Stimulated activated memory B cell treated with anti-CD40 and anti-IgM and Interleukin-4, amounts not matched to agents 10 μg/mL and 1 μg/mL and 100 μg/mL, for 72 hours (primary cell): ENCODE data around the gene SPATA20.

Source experiments
- ATAC-seq: fragments of 150-1000 bp; cut with Tn5 transposase; 2 replicates; pipeline ENCODE4 v1.10.0; 2021
- H3K27ac Mint-ChIP-seq: one replicate; pipeline ENCODE4 v1.8.0; 2022; ENCODE audit warnings: mild to moderate bottlenecking, mixed read lengths
- H3K27me3 Mint-ChIP-seq: one replicate; pipeline ENCODE4 v1.8.0; 2022; ENCODE audit warnings: mixed read lengths
- H3K36me3 Mint-ChIP-seq: one replicate; pipeline ENCODE4 v1.8.0; 2022; ENCODE audit warnings: mixed read lengths
- H3K4me1 Mint-ChIP-seq: one replicate; pipeline ENCODE4 v1.8.0; 2022; ENCODE audit warnings: mixed read lengths
- H3K4me3 Mint-ChIP-seq: one replicate; pipeline ENCODE4 v1.8.0; 2022; ENCODE audit warnings: mild to moderate bottlenecking, moderate library complexity, mixed read lengths
- H3K9me3 Mint-ChIP-seq: one replicate; pipeline ENCODE4 v1.8.0; 2022; ENCODE audit warnings: mixed read lengths

Gene SPATA20

GRCh38 chr17:50541716-50542688 is 5.0 kb upstream of the SPATA20 start:
- Mint-ChIP-seq H3K4me1 (peaks cover 36% of the 10 kb centered on the region), H3K4me3 (peak overlapping the region; percentile 81), H3K9me3 (no peaks in the 10 kb centered on the region), H3K27me3 (peaks cover 13% of the 10 kb centered on the region), H3K27ac (peak overlapping the region; percentile 81), H3K36me3 (no peaks in the 10 kb centered on the region)
- ATAC-seq = peak; percentile 90

- Mint-ChIP-seq H3K9me3 (no peaks in the 10 kb centered on the region), H3K27ac (peak overlapping the region; percentile 81), H3K4me1 (peaks cover 45% of the 10 kb centered on the region), H3K27me3 (peaks cover 13% of the 10 kb centered on the region), H3K36me3 (no peaks in the 10 kb centered on the region), H3K4me3 (peak overlapping the region; percentile 81)
- ATAC-seq = no peak
Measured at GRCh38 chr17:50542795-50543774, 3.9 kb upstream of the SPATA20 start.

GRCh38 chr17:50544516-50544915 is 2.5 kb upstream of the SPATA20 start:
- no peak overlapping the region for H3K4me3 Mint-ChIP-seq

GRCh38 chr17:50545311-50545710 is 1.7 kb upstream of the SPATA20 start:
- Mint-ChIP-seq H3K27me3 (peaks cover 13% of the 10 kb centered on the region), H3K4me1 (peaks cover 36% of the 10 kb centered on the region), H3K9me3 (no peaks in the 10 kb centered on the region), H3K27ac (no peak overlapping the region), H3K4me3 (no peak overlapping the region), H3K36me3 (peaks cover 9% of the 10 kb centered on the region)
- ATAC-seq = no peak

More at GRCh38 chr17:50544516-50544915, 2.5 kb upstream of the SPATA20 start:
- Mint-ChIP-seq H3K36me3 (peaks cover 1% of the 10 kb centered on the region), H3K27me3 (peaks cover 13% of the 10 kb centered on the region), H3K27ac (no peak overlapping the region), H3K4me1 (peaks cover 36% of the 10 kb centered on the region), H3K9me3 (no peaks in the 10 kb centered on the region)
- no peak for ATAC-seq

GRCh38 chr17:50546701-50547034 is 306 bp upstream of the SPATA20 start:
- no peak for ATAC-seq
- Mint-ChIP-seq H3K36me3 (peaks cover 13% of the 10 kb centered on the region), H3K27ac (peak overlapping the region; percentile 83), H3K4me3 (peak overlapping the region; percentile 83), H3K4me1 (peaks cover 29% of the 10 kb centered on the region), H3K9me3 (no peaks in the 10 kb centered on the region), H3K27me3 (peaks cover 13% of the 10 kb centered on the region)

- no peak for ATAC-seq
- Mint-ChIP-seq H3K4me1 (peaks cover 26% of the 10 kb centered on the region), H3K4me3 (peak overlapping the region; percentile 83), H3K27ac (peak overlapping the region; percentile 83), H3K36me3 (peaks cover 19% of the 10 kb centered on the region), H3K27me3 (peaks cover 13% of the 10 kb centered on the region), H3K9me3 (no peaks in the 10 kb centered on the region)
Measured at GRCh38 chr17:50547736-50548083, 736 bp downstream of the SPATA20 start.

GRCh38 chr17:50548831-50549230 is 1.9 kb downstream of the SPATA20 start:
- H3K9me3 Mint-ChIP-seq = no peaks in the 10 kb centered on the region
- peaks cover 25% of the 10 kb centered on the region for H3K4me1 Mint-ChIP-seq
- no peak overlapping the region for H3K4me3 Mint-ChIP-seq
- H3K27ac Mint-ChIP-seq = peak overlapping the region; percentile 83
- peaks cover 29% of the 10 kb centered on the region for H3K36me3 Mint-ChIP-seq
- ATAC-seq = no peak
- peaks cover 10% of the 10 kb centered on the region for H3K27me3 Mint-ChIP-seq

GRCh38 chr17:50549256-50549941 is 2.4 kb downstream of the SPATA20 start:
- H3K4me3 Mint-ChIP-seq = no peak overlapping the region
- no peaks in the 10 kb centered on the region for H3K9me3 Mint-ChIP-seq
- H3K36me3 Mint-ChIP-seq = peaks cover 30% of the 10 kb centered on the region
- H3K4me1 Mint-ChIP-seq = peaks cover 25% of the 10 kb centered on the region
- peaks cover 5% of the 10 kb centered on the region for H3K27me3 Mint-ChIP-seq
- H3K27ac Mint-ChIP-seq = no peak overlapping the region
- no peak for ATAC-seq

GRCh38 chr17:50549969-50550368 is 3.0 kb downstream of the SPATA20 start:
- Mint-ChIP-seq H3K27me3 (no peaks in the 10 kb centered on the region), H3K9me3 (no peaks in the 10 kb centered on the region), H3K36me3 (peaks cover 36% of the 10 kb centered on the region), H3K4me1 (peaks cover 25% of the 10 kb centered on the region), H3K27ac (no peak overlapping the region), H3K4me3 (no peak overlapping the region)
- no peak for ATAC-seq

- H3K4me1 Mint-ChIP-seq = peaks cover 25% of the 10 kb centered on the region
- H3K4me3 Mint-ChIP-seq = no peak overlapping the region
- H3K27ac Mint-ChIP-seq = no peak overlapping the region
- H3K27me3 Mint-ChIP-seq = no peaks in the 10 kb centered on the region
- peaks cover 45% of the 10 kb centered on the region for H3K36me3 Mint-ChIP-seq
- no peak for ATAC-seq
- H3K9me3 Mint-ChIP-seq = no peaks in the 10 kb centered on the region
Measured at GRCh38 chr17:50550661-50551432, 3.9 kb downstream of the SPATA20 start.

- ATAC-seq = no peak
- no peak overlapping the region for H3K27ac Mint-ChIP-seq
- H3K27me3 Mint-ChIP-seq = peaks cover under 1% of the 10 kb centered on the region
- H3K36me3 Mint-ChIP-seq = peaks cover 51% of the 10 kb centered on the region
- no peak overlapping the region for H3K4me3 Mint-ChIP-seq
- no peaks in the 10 kb centered on the region for H3K9me3 Mint-ChIP-seq
- H3K4me1 Mint-ChIP-seq = peaks cover 22% of the 10 kb centered on the region
Measured at GRCh38 chr17:50551433-50551815, 4.5 kb downstream of the SPATA20 start.

- Mint-ChIP-seq H3K4me1 (peaks cover 17% of the 10 kb centered on the region), H3K9me3 (no peaks in the 10 kb centered on the region), H3K4me3 (no peak overlapping the region), H3K27me3 (peaks cover 5% of the 10 kb centered on the region), H3K27ac (no peak overlapping the region), H3K36me3 (peaks cover 55% of the 10 kb centered on the region)
- ATAC-seq = no peak
Measured at GRCh38 chr17:50551884-50552283, 4.9 kb downstream of the SPATA20 start.

GRCh38 chr17:50554201-50554600 is 7.2 kb downstream of the SPATA20 start:
- no peak overlapping the region for H3K27ac Mint-ChIP-seq
- no peak overlapping the region for H3K4me3 Mint-ChIP-seq
- ATAC-seq = no peak
- H3K27me3 Mint-ChIP-seq = peaks cover 29% of the 10 kb centered on the region
- H3K4me1 Mint-ChIP-seq = peaks cover 18% of the 10 kb centered on the region
- no peaks in the 10 kb centered on the region for H3K9me3 Mint-ChIP-seq
- peaks cover 55% of the 10 kb centered on the region for H3K36me3 Mint-ChIP-seq

- Mint-ChIP-seq H3K27ac (no peak overlapping the region), H3K9me3 (no peaks in the 10 kb centered on the region), H3K36me3 (peaks cover 42% of the 10 kb centered on the region), H3K4me3 (no peak overlapping the region), H3K4me1 (peaks cover 30% of the 10 kb centered on the region), H3K27me3 (peaks cover 43% of the 10 kb centered on the region)
- ATAC-seq = no peak
Measured at GRCh38 chr17:50556803-50557202, 9.8 kb downstream of the SPATA20 start.
